NCI-H345 (cell line): ENCODE results near the gene PSPN.
"Not testable (repeated sequence)": the region's sequence is repeated elsewhere in the genome, so short reads cannot be mapped to it uniquely, and the experiment has no call there.

ENCODE experiments used
- DNase-seq: peaks from one replicate; lab custom pipeline; 2025; lab: John Stamatoyannopoulos, UW

PSPN gene

GRCh38 chr19:6402837-6403608, 27.3 kb upstream of the PSPN start:
- DNase-seq = no peak

- DNase-seq = no peak
These were observed 26.3 kb upstream of the PSPN start for GRCh38 chr19:6402058-6402457.

GRCh38 chr19:6400062-6400944, 24.6 kb upstream of the PSPN start:
- not testable (repeated sequence) for DNase-seq

GRCh38 chr19:6396305-6396704, 20.6 kb upstream of the PSPN start:
- no peak for DNase-seq

- no peak for DNase-seq
These were observed 19.1 kb upstream of the PSPN start for GRCh38 chr19:6394831-6395230.

GRCh38 chr19:6393983-6394412, 18.3 kb upstream of the PSPN start:
- DNase-seq = no peak

- peak; percentile 94 for DNase-seq
These were observed 17.6 kb upstream of the PSPN start, which contains the start of gene GTF2F1 for GRCh38 chr19:6393074-6393982. Gene GTF2F1 (minus strand): TSS chr19:6393164. CDS start chr19:6392995, 169 bp downstream.

GRCh38 chr19:6392221-6393073, 16.7 kb upstream of the PSPN start:
- DNase-seq = no peak

GRCh38 chr19:6387372-6387771, 11.6 kb upstream of the PSPN start:
- DNase-seq = no peak

GRCh38 chr19:6384381-6384780, 8.6 kb upstream of the PSPN start:
- no peak for DNase-seq

- no peak for DNase-seq
These were observed 7.5 kb upstream of the PSPN start for GRCh38 chr19:6383188-6383587.

GRCh38 chr19:6381030-6381750, 5.5 kb upstream of the PSPN start:
- DNase-seq = no peak

- DNase-seq = no peak
These were observed 4.0 kb upstream of the PSPN start for GRCh38 chr19:6379744-6380143.

- no peak for DNase-seq
These were observed 2.8 kb upstream of the PSPN start for GRCh38 chr19:6378486-6378885.

GRCh38 chr19:6378041-6378440, 2.3 kb upstream of the PSPN start:
- DNase-seq = no peak

GRCh38 chr19:6376512-6377190, 918 bp upstream of the PSPN start:
- DNase-seq = no peak

- DNase-seq = no peak
These were observed 872 bp downstream of the PSPN start for GRCh38 chr19:6374711-6375410.

- DNase-seq = no peak
These were observed 1.5 kb downstream of the PSPN start for GRCh38 chr19:6374161-6374709.

GRCh38 chr19:6373813-6374108, 2.0 kb downstream of the PSPN start:
- no peak for DNase-seq
